HEK293T (cell line): ENCODE measurements around the gene MBD4.

ENCODE experiments used
- FOXK2 ChIP-seq: fragments of 450-650 bp; IDR thresholded peaks from 2 replicates; pipeline ENCODE4 v1.6.1; 2016; ENCODE audit warnings: mild to moderate bottlenecking
- FOXM1 ChIP-seq: fragments of 450-650 bp; IDR thresholded peaks from 2 replicates; pipeline ENCODE4 v1.6.1; 2017; ENCODE audit warnings: mild to moderate bottlenecking, borderline replicate concordance
- NFRKB ChIP-seq: fragments of 450-650 bp; IDR thresholded peaks from 2 replicates; pipeline ENCODE4 v1.6.1; 2016; ENCODE audit warnings: mild to moderate bottlenecking, moderate library complexity
- ZNF384 ChIP-seq: fragments of 450-650 bp; IDR thresholded peaks from 2 replicates; pipeline ENCODE4 v1.6.1; 2016

DNA sequence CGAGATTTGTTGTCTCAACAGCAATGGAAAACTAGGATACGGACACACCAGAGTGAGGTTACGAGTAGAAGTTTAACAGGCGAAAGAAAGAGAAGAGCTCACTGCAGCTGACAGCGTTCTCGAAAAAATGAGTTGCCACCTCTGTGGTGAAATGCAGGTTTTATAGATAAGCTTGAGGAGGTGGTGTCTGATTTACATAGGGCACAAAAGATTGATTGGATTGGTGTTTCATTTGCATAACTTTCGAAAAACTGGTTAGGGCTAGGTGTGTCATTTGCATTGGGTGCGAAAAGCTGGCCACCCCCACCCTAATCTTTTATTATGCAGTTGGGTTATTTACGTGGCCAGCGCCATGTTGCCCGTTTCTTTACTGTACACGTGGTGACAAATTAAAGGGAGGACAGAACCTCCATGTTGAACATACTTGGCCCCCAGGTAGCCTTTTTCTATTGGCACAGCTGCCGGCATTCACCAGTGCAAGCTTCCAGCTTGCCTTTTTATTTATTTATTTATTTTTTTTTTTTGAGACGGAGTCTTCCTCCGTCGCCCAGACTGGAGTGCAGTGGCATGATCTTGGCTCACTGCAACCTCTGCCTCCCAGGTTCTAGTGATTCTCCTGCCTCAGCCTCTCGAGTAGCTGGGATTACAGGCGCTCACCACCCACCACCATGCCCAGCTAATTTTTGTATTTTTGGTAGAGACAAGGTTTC, 8.6 kb upstream of the MBD4 start:
- TF ChIP-seq NFRKB = no peak
- TF ChIP-seq FOXM1 = no peak
- TF ChIP-seq ZNF384 = no peak
- no peak for TF ChIP-seq FOXK2
